HG03571 (cell line): ENCODE data around the gene ZNF282.
"Not testable (repeated sequence)": the region's sequence is repeated elsewhere in the genome, so short reads cannot be mapped to it uniquely, and the experiment has no call there.

Source experiments
- ATAC-seq: cut with Tn5 transposase; IDR thresholded peaks from one replicate; pipeline ENCODE4 v1.9.1; 2021; ENCODE audit not compliant: unreplicated experiment

Gene ZNF282

DNA sequence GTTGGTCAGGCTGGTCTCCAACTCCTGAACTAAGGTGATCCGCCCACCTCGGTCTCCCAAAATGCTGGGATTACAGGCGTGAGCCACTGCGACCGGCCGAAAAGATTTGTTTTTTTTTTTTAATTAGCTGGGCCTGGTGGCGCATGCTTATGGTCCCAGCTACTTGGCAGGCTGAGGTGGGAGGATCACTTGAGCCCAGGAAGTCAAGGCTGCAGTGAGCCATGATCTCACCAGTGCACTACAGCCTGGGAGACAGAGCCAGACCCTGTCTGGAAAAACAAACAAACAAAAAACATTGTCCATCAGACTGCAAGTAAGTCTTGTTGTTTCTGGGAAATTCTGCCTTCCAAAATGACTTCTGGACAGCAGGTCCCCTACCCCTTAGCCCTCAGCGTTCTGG, 27.8 kb downstream of the ZNF282 start:
- ATAC-seq = no peak

- ATAC-seq = no peak
These were observed 28.4 kb downstream of the ZNF282 start for GRCh38 chr7:149223761-149224160.

- no peak for ATAC-seq
These were observed 29.0 kb downstream of the ZNF282 start for GRCh38 chr7:149224352-149224751.

- no peak for ATAC-seq
These were observed 29.8 kb downstream of the ZNF282 start for GRCh38 chr7:149225106-149225505.

GRCh38 chr7:149225656-149226055, 30.3 kb downstream of the ZNF282 start:
- no peak for ATAC-seq

GRCh38 chr7:149226366-149226765, 31.0 kb downstream of the ZNF282 start:
- ATAC-seq = not testable (repeated sequence)

DNA sequence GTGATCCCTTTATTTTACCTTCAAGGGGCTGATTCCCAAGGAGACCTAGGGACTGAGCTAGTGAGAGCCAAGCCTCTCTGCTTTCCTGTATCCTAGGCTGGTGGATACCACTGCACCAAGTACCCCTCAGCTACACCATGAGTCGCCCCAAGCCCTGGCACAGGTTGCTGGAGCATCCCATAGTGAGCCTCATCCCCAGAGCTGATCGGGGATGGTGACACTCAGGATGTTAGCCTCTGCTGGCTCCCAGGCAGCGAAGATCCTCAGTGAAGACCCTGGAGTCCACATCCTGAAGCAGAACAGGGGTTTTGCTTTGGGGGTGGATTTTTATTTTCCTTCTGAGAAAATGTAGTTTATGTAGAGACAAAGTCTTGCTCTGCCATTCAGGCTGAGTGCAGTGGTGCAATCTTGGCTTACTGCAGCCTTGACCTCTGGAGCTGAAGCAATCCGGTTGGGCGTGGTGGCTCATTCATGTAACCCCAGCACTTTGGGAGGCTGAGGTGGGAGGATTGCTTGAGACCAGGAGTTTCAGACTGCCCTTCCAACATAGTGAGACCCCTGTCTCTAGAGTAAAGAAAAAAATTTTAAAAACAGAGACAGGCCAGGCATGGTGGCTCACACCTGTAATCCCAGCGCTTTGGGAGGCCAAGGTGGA, 31.6 kb downstream of the ZNF282 start:
- ATAC-seq = no peak

- no peak for ATAC-seq
These were observed 33.6 kb downstream of the ZNF282 start for GRCh38 chr7:149228831-149229471.

DNA sequence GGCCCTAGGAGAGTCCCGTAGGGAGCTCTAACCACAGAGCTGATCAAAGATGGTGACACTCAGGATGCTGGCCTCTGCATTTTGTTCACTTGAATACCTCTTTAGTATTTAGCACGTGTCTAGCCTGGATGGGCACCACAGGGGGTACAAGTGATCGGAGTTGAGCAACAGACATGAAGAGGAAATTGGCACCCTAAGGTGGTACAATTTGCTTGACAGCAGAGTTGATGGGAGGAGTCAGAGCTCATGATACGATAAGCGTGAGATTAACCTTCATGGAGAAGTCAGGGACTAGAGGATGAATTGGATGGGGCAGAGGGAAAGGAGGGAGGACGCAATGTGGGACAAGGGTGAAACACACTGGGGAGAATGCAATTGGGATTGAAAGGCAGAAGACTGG, 34.2 kb downstream of the ZNF282 start:
- no peak for ATAC-seq

DNA sequence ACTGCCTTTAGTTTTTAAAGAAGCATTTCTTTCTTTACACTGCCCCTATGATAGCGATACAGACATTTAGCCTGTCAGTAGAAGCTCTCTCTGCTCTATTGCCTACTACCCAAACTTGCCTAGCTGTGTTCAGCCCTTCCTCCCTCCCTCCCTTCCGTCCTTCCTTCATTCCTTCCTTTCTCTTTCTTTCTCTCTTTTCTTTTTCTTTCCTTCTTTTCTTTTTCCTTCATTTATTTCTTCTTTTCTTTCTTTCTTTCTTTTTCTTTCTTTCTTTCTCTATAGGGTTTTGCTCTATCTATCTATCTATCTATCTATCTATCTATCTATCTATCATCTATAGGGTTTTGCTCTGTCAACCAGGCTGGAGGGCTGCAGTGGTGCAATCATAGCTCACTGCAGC, 37.0 kb downstream of the ZNF282 start:
- no peak for ATAC-seq

DNA sequence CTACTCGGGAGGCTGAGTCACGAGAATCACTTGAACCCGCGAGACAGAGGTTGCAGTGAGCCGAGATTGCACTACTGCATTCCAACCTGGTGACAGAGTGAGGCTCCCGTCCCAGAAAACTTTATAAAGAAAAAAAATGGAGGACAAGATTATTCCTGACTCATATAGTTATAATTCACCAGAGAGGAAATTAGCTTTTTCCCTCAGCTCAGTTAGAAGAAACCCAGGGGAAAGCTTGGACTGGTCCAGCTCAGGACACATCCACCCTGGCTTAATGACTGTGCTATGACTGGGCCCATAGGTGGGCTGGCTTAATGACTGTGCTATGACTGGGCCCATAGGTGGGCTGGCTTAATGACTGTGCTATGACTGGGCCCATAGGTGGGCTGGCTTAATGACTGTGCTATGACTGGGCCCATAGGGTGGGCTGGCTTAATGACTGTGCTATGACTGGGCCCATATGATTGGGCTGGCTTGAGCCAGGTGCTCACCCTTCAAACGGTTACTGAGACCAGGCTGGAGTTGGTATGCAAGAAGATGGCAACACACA, 38.4 kb downstream of the ZNF282 start:
- ATAC-seq = not testable (repeated sequence)

- no peak for ATAC-seq
These were observed 42.2 kb downstream of the ZNF282 start for GRCh38 chr7:149237502-149237901.

DNA sequence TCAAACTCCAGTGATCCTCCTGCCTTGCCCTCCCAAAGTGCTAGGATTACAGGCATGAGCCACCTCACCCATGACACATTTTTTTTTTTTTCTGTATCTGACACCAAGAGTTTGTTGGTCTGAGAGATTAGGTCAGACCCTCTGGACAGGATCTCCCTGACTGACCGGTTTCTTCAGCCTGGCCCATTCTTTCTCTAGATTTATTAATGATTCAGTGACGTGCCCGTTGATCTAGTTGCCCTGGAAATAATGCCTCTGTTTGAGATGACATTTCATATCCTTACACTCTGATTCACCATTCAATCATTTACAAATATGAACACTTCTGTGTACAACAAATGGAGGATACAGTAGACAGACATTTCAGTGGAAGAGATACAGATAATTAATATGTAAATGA, 42.7 kb downstream of the ZNF282 start:
- ATAC-seq = no peak

GRCh38 chr7:149239345-149240143, 44.2 kb downstream of the ZNF282 start, which contains the start of gene ZNF212:
TSS of gene ZNF212 (plus strand) at chr7:149239651. CDS start at chr7:149239779, 128 bp downstream.
- ATAC-seq = peak; percentile 100

DNA sequence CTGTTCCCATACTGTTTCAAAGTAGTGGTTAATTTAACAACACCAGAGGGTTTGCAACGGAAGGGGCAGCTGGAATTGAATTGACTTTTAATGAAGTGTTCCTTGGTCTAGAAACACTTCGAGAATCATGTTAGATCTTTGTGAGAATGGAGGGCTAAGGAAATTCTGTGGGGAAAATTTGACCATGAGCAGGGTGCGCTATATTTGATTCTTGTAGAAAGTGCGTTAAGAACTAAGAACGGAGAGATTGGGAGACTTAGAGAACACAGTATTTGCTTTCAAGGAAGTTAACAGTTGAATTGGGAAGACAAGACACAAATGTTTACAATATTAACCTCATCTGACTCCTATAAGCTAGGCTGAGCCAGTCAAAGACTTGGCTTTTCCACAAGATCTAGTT, 45.3 kb downstream of the ZNF282 start:
- no peak for ATAC-seq

GRCh38 chr7:149241696-149242095, 46.4 kb downstream of the ZNF282 start:
- ATAC-seq = no peak

- peak; percentile 48 for ATAC-seq
These were observed 49.9 kb downstream of the ZNF282 start for GRCh38 chr7:149245244-149245643.

- no peak for ATAC-seq
These were observed 50.4 kb downstream of the ZNF282 start for GRCh38 chr7:149245744-149246143.

DNA sequence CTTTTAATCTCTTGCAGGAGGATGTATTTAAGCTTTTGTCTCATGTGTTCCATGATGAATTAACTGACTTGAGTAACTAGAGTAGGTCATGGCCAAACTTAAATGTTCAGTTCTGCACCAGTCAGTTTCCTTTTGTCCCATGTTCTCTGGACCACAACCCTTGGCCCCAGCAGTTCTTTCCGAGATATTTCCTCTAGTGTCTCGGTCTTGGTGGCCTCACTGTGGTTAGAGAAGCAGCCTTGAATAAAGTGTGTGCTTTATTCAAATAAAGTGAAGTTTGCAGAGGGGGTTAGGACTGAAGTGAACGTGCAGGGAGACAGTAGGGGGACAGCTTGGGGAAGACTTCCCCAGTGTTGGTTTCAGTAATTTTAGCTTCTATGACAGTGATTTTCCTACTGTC, 53.4 kb downstream of the ZNF282 start:
- ATAC-seq = no peak

DNA sequence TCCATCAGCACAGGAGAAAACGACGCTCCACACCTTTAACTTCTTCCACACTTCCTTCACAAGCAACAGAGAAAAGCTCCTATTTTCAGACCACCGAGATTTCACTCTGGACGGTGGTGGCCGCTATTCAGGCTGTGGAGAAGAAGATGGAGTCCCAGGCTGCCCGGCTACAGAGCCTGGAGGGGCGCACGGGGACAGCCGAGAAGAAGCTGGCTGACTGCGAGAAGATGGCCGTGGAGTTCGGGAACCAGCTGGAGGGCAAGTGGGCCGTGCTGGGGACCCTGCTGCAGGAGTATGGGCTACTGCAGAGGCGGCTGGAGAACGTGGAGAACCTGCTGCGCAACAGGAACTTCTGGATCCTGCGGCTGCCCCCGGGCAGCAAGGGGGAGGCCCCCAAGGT, 54.8 kb downstream of the ZNF282 start:
- not testable (repeated sequence) for ATAC-seq

GRCh38 chr7:149251518-149251917, 56.2 kb downstream of the ZNF282 start:
- ATAC-seq = not testable (repeated sequence)

- ATAC-seq = no peak
These were observed 57.0 kb downstream of the ZNF282 start for GRCh38 chr7:149252378-149252777.
